ENCODE data around the gene LCK.
A peak's percentile ranks its signal among the peaks of the same experiment; 100 is the strongest.
"Not testable (repeated sequence)": the region's sequence is repeated elsewhere in the genome, so short reads cannot be mapped to it uniquely, and the experiment has no call there.

Gene LCK

GRCh38 chr1:32274646-32275340 lies 23.7 kb downstream of the LCK start:
- no peaks in the 10 kb centered on the region for H3K4me1 Mint-ChIP-seq (ENCODE audit: low read depth)
- H3K36me3 Mint-ChIP-seq (ENCODE audit: low read depth): no peaks in the 10 kb centered on the region
- no peak overlapping the region for H3K27ac Mint-ChIP-seq
- no peaks in the 10 kb centered on the region for H3K9me3 Mint-ChIP-seq
- H3K4me3 Mint-ChIP-seq: no peak overlapping the region
- intact Hi-C loops (cut with micrococcal nuclease): no loop called here
- peaks cover 54% of the 10 kb centered on the region for H3K27me3 Mint-ChIP-seq

GRCh38 chr1:32275424-32275823 lies 24.4 kb downstream of the LCK start:
- no peaks in the 10 kb centered on the region for H3K9me3 Mint-ChIP-seq
- H3K4me3 Mint-ChIP-seq: no peak overlapping the region
- H3K27me3 Mint-ChIP-seq: peaks cover 54% of the 10 kb centered on the region
- H3K36me3 Mint-ChIP-seq (ENCODE audit: low read depth): no peaks in the 10 kb centered on the region
- intact Hi-C loops (cut with micrococcal nuclease): no loop called here
- no peak overlapping the region for H3K27ac Mint-ChIP-seq
- H3K4me1 Mint-ChIP-seq (ENCODE audit: low read depth): no peaks in the 10 kb centered on the region

GRCh38 chr1:32276032-32276782 lies 25.1 kb downstream of the LCK start:
- no peak overlapping the region for H3K27ac Mint-ChIP-seq
- H3K4me1 Mint-ChIP-seq (ENCODE audit: low read depth): no peaks in the 10 kb centered on the region
- no peak overlapping the region for H3K4me3 Mint-ChIP-seq
- no peaks in the 10 kb centered on the region for H3K36me3 Mint-ChIP-seq (ENCODE audit: low read depth)
- H3K27me3 Mint-ChIP-seq: peaks cover 54% of the 10 kb centered on the region
- intact Hi-C loops (cut with micrococcal nuclease): no loop called here
- no peaks in the 10 kb centered on the region for H3K9me3 Mint-ChIP-seq

GRCh38 chr1:32284777-32285176 lies 33.7 kb downstream of the LCK start:
- H3K27ac Mint-ChIP-seq; H3K36me3 Mint-ChIP-seq (ENCODE audit: low read depth); H3K27me3 Mint-ChIP-seq; intact Hi-C loops (cut with micrococcal nuclease); H3K4me1 Mint-ChIP-seq (ENCODE audit: low read depth); H3K9me3 Mint-ChIP-seq; H3K4me3 Mint-ChIP-seq: not testable (repeated sequence)

GRCh38 chr1:32285658-32286057 lies 34.6 kb downstream of the LCK start:
- Mint-ChIP-seq H3K4me1 (ENCODE audit: low read depth) (no peaks in the 10 kb centered on the region), H3K4me3 (no peak overlapping the region), H3K27me3 (peaks cover 2% of the 10 kb centered on the region), H3K27ac (no peak overlapping the region), H3K36me3 (ENCODE audit: low read depth) (no peaks in the 10 kb centered on the region), H3K9me3 (no peaks in the 10 kb centered on the region)
- intact Hi-C loops (cut with micrococcal nuclease): no loop called here

GRCh38 chr1:32286763-32287162 lies 35.7 kb downstream of the LCK start:
- Mint-ChIP-seq H3K4me3 (no peak overlapping the region), H3K27ac (no peak overlapping the region), H3K9me3 (no peaks in the 10 kb centered on the region), H3K36me3 (ENCODE audit: low read depth) (peaks cover 3% of the 10 kb centered on the region), H3K27me3 (no peaks in the 10 kb centered on the region), H3K4me1 (ENCODE audit: low read depth) (peaks cover 5% of the 10 kb centered on the region)
- intact Hi-C loops (cut with micrococcal nuclease): no loop called here

- H3K36me3 Mint-ChIP-seq (ENCODE audit: low read depth): peaks cover 23% of the 10 kb centered on the region
- H3K9me3 Mint-ChIP-seq: no peaks in the 10 kb centered on the region
- H3K27me3 Mint-ChIP-seq: no peaks in the 10 kb centered on the region
- H3K27ac Mint-ChIP-seq: no peak overlapping the region
- H3K4me3 Mint-ChIP-seq: no peak overlapping the region
- H3K4me1 Mint-ChIP-seq (ENCODE audit: low read depth): peaks cover 27% of the 10 kb centered on the region
- intact Hi-C loops (cut with micrococcal nuclease): no loop called here
Observed at GRCh38 chr1:32289256-32289655, 38.2 kb downstream of the LCK start.

- H3K4me3 Mint-ChIP-seq: peak overlapping the region; percentile 90
- peak overlapping the region; percentile 91 for H3K27ac Mint-ChIP-seq
- H3K27me3 Mint-ChIP-seq: no peaks in the 10 kb centered on the region
- peaks cover 41% of the 10 kb centered on the region for H3K4me1 Mint-ChIP-seq (ENCODE audit: low read depth)
- intact Hi-C loops (cut with micrococcal nuclease): no loop called here
- H3K36me3 Mint-ChIP-seq (ENCODE audit: low read depth): peaks cover 34% of the 10 kb centered on the region
- no peaks in the 10 kb centered on the region for H3K9me3 Mint-ChIP-seq
Observed at GRCh38 chr1:32291145-32291707, 40.2 kb downstream of the LCK start.

- peaks cover 46% of the 10 kb centered on the region for H3K4me1 Mint-ChIP-seq (ENCODE audit: low read depth)
- H3K9me3 Mint-ChIP-seq: no peaks in the 10 kb centered on the region
- peak within 1 kb of the TSS; percentile 90 for H3K4me3 Mint-ChIP-seq
- no peaks in the 10 kb centered on the region for H3K27me3 Mint-ChIP-seq
- intact Hi-C loops (cut with micrococcal nuclease): no loop called here
- H3K36me3 Mint-ChIP-seq (ENCODE audit: low read depth): peaks cover 40% of the 10 kb centered on the region
- peak within 1 kb of the TSS; percentile 91 for H3K27ac Mint-ChIP-seq
Observed at GRCh38 chr1:32291708-32292538, 40.9 kb downstream of the LCK start, which contains the start of gene HDAC1. Gene HDAC1 (plus strand): TSS chr1:32292083. CDS start chr1:32292170, 87 bp downstream.

GRCh38 chr1:32298211-32298610 lies 47.1 kb downstream of the LCK start:
- peaks cover 38% of the 10 kb centered on the region for H3K4me1 Mint-ChIP-seq (ENCODE audit: low read depth)
- intact Hi-C loops (cut with micrococcal nuclease); H3K4me3 Mint-ChIP-seq: not testable (repeated sequence)

GRCh38 chr1:32299327-32299726 lies 48.3 kb downstream of the LCK start:
- H3K27ac Mint-ChIP-seq: no peak overlapping the region
- H3K4me3 Mint-ChIP-seq: no peak overlapping the region
- H3K4me1 Mint-ChIP-seq (ENCODE audit: low read depth): peaks cover 27% of the 10 kb centered on the region
- peaks cover 60% of the 10 kb centered on the region for H3K36me3 Mint-ChIP-seq (ENCODE audit: low read depth)
- H3K9me3 Mint-ChIP-seq: peaks cover 6% of the 10 kb centered on the region
- no peaks in the 10 kb centered on the region for H3K27me3 Mint-ChIP-seq
- intact Hi-C loops (cut with micrococcal nuclease): no loop called here

More at GRCh38 chr1:32298211-32298610, 47.1 kb downstream of the LCK start:
- peaks cover 56% of the 10 kb centered on the region for H3K36me3 Mint-ChIP-seq (ENCODE audit: low read depth)
- H3K9me3 Mint-ChIP-seq, H3K27me3 Mint-ChIP-seq, H3K27ac Mint-ChIP-seq: not testable (repeated sequence)

- H3K4me1 Mint-ChIP-seq (ENCODE audit: low read depth): peaks cover 8% of the 10 kb centered on the region
- no peak overlapping the region for H3K4me3 Mint-ChIP-seq
- no peak overlapping the region for H3K27ac Mint-ChIP-seq
Observed at GRCh38 chr1:32303358-32303757, 52.3 kb downstream of the LCK start.

GRCh38 chr1:32303997-32304622 lies 53.0 kb downstream of the LCK start:
- no peaks in the 10 kb centered on the region for H3K27me3 Mint-ChIP-seq
- intact Hi-C loops (cut with micrococcal nuclease): no loop called here
- peaks cover 71% of the 10 kb centered on the region for H3K36me3 Mint-ChIP-seq (ENCODE audit: low read depth)
- H3K4me3 Mint-ChIP-seq: no peak overlapping the region
- no peak overlapping the region for H3K27ac Mint-ChIP-seq
- peaks cover 7% of the 10 kb centered on the region for H3K9me3 Mint-ChIP-seq
- peaks cover 8% of the 10 kb centered on the region for H3K4me1 Mint-ChIP-seq (ENCODE audit: low read depth)

More at GRCh38 chr1:32303358-32303757, 52.3 kb downstream of the LCK start:
- H3K9me3 Mint-ChIP-seq: peaks cover 7% of the 10 kb centered on the region
- peaks cover 69% of the 10 kb centered on the region for H3K36me3 Mint-ChIP-seq (ENCODE audit: low read depth)
- intact Hi-C loops (cut with micrococcal nuclease): no loop called here
- no peaks in the 10 kb centered on the region for H3K27me3 Mint-ChIP-seq

Measured in dendritic cell treated with granulocyte-macrophage colony-stimulating factor and Interleukin-4, amounts not matched to agents 40 ng/mL and 50 ng/mL, for 4 days (primary cell).